DND-41 (cell line): ENCODE data around the gene HPGDS.
"Not testable (repeated sequence)": the region's sequence is repeated elsewhere in the genome, so short reads cannot be mapped to it uniquely, and the experiment has no call there.

ENCODE experiments used
- ATAC-seq: fragments of 200-7000 bp; cut with Tn5 transposase; 3 replicates; pipeline ENCODE4 v1.9.1; 2021; ENCODE audit warnings: low read depth; ENCODE audit not compliant: insufficient read depth
- DNase-seq: peaks from one replicate; pipeline ENCODE4 v3.0.0-alpha.2; 2020
- H2AFZ ChIP-seq: 2 replicates; pipeline ENCODE4 v1.6.0; 2012; ENCODE audit warnings: low read depth, low read length
- H3K27ac ChIP-seq: 2 replicates; pipeline ENCODE4 v1.5.1; 2012; ENCODE audit warnings: low read length, inconsistent platforms
- H3K27me3 ChIP-seq: fragments of 200-600 bp; sonication (generic); 2 replicates; pipeline ENCODE4 v1.6.0; 2012; ENCODE audit warnings: low read length, mild to moderate bottlenecking, inconsistent platforms; ENCODE audit not compliant: insufficient read depth, poor library complexity
- H3K36me3 ChIP-seq: 2 replicates; pipeline ENCODE4 v1.5.1; 2012; ENCODE audit warnings: low read length, inconsistent platforms; ENCODE audit not compliant: insufficient read depth
- H3K4me1 ChIP-seq: 2 replicates; pipeline ENCODE4 v1.5.1; 2012; ENCODE audit warnings: mild to moderate bottlenecking, low read length; ENCODE audit not compliant: insufficient read depth
- H3K4me2 ChIP-seq: 2 replicates; pipeline ENCODE4 v1.6.0; 2012; ENCODE audit warnings: mild to moderate bottlenecking, moderate library complexity, low read length, inconsistent platforms; ENCODE audit not compliant: insufficient read depth
- H3K4me3 ChIP-seq, 2 experiments: fragments of 200-600 bp in 1 of 2; shearing (Covaris generic) in 1 of 2; 2 replicates each; pipeline ENCODE4 v1.5.1; 2012 to 2016; ENCODE audit warnings: inconsistent platforms in 2 of 2, low read length in 2 of 2, mild to moderate bottlenecking in 2 of 2, low read depth in 1 of 2, moderate library complexity in 1 of 2
- H3K79me2 ChIP-seq: 2 replicates; pipeline ENCODE4 v1.6.0; 2012; ENCODE audit warnings: low read length, inconsistent platforms; ENCODE audit not compliant: insufficient read depth
- H3K9ac ChIP-seq: 2 replicates; pipeline ENCODE4 v1.6.0; 2012; ENCODE audit warnings: low read depth, mild to moderate bottlenecking, inconsistent platforms, low read length, moderate library complexity
- H3K9me3 ChIP-seq: 2 replicates; pipeline ENCODE4 v1.5.1; 2012; ENCODE audit warnings: low read length, moderate library complexity, mild to moderate bottlenecking, inconsistent platforms; ENCODE audit not compliant: insufficient read depth, severe bottlenecking
- H4K20me1 ChIP-seq: 2 replicates; pipeline ENCODE4 v1.6.0; 2012; ENCODE audit warnings: low read length; ENCODE audit not compliant: insufficient read depth
- CTCF ChIP-seq: IDR thresholded peaks from 2 replicates; pipeline ENCODE4 v1.5.1; 2012; ENCODE audit warnings: borderline replicate concordance, low read length, moderate library complexity, mild to moderate bottlenecking; ENCODE audit not compliant: poor library complexity, severe bottlenecking; ENCODE audit errors: extremely low read depth
- EZH2 ChIP-seq: IDR thresholded peaks from 3 replicates; pipeline ENCODE4 v1.6.1; 2012; ENCODE audit warnings: borderline replicate concordance, low read depth, mild to moderate bottlenecking, moderate library complexity, low read length, inconsistent platforms; ENCODE audit not compliant: severe bottlenecking

HPGDS gene

GRCh38 chr4:94332983-94333590, 9.5 kb downstream of the HPGDS start:
- Histone ChIP-seq H3K4me1 (no peaks in the 10 kb centered on the region), H3K4me2 (no peak overlapping the region), H3K4me3 (no peak overlapping the region), H3K79me2 (no peaks in the 10 kb centered on the region), H3K27ac (no peak overlapping the region), H4K20me1 (no peaks in the 10 kb centered on the region), H3K9ac (no peak overlapping the region), H3K36me3 (no peaks in the 10 kb centered on the region), H3K27me3 (no peaks in the 10 kb centered on the region), H2AFZ (no peak overlapping the region), H3K9me3 (no peaks in the 10 kb centered on the region)
- no peak for ATAC-seq
- DNase-seq = no peak
- no peak for TF ChIP-seq EZH2
- peak; percentile 24 for TF ChIP-seq CTCF

DNA sequence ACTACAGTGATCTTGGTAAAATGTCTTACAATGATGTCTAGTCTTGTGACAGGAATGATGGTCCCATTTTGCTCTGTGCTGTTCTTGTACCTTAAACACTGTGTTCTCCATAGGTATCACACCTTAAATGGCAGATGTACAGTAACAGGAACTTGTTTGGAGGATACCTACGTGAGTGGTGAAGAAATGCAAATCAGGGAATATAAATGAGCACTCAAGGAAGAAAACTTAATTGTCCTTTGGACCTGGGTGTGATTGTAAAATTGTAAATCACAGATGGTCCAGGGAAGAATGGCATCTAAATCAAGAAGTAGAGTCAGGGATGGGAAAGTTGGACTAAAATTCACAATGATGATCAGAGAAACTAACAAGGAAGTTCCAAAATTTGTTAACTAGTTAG, 12.7 kb downstream of the HPGDS start:
- no peak overlapping the region for H3K4me2 ChIP-seq
- no peak overlapping the region for H3K4me3 ChIP-seq
- no peak overlapping the region for H2AFZ ChIP-seq
- no peak overlapping the region for H3K27ac ChIP-seq
- H3K4me1 ChIP-seq = no peaks in the 10 kb centered on the region
- H3K27me3 ChIP-seq = no peaks in the 10 kb centered on the region
- H3K9ac ChIP-seq = no peak overlapping the region
- no peaks in the 10 kb centered on the region for H3K36me3 ChIP-seq
- H4K20me1 ChIP-seq = no peaks in the 10 kb centered on the region
- TF ChIP-seq EZH2 (no peak), CTCF (no peak)
- H3K9me3 ChIP-seq = peaks cover 23% of the 10 kb centered on the region
- no peaks in the 10 kb centered on the region for H3K79me2 ChIP-seq
- DNase-seq (no peak), ATAC-seq (no peak)

- no peak for ATAC-seq
- H3K36me3 ChIP-seq = no peaks in the 10 kb centered on the region
Measured at GRCh38 chr4:94325835-94326234, 16.8 kb downstream of the HPGDS start.

DNA sequence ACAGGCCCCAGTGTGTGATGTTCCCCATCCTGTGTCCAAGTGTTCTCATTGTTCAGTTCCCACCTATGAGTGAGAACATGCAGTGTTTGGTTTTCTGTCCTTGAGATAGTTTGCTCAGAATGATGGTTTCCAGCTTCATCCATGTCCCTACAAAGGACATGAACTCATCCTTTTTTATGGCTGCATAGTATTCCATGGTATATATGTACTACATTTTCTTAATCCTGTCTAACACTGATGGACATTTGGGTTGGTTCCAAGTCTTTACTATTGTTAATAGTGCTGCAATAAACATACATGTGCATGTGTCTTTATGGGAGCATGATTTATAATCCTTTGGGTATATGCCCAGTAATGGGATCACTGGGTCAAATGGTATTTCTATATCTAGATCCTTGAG, 22.7 kb downstream of the HPGDS start:
- H3K36me3 ChIP-seq, DNase-seq, H2AFZ ChIP-seq, H4K20me1 ChIP-seq, H3K4me1 ChIP-seq, H3K27ac ChIP-seq, H3K79me2 ChIP-seq, H3K27me3 ChIP-seq, H3K4me3 ChIP-seq, H3K4me2 ChIP-seq, H3K9ac ChIP-seq, H3K9me3 ChIP-seq, ATAC-seq: not testable (repeated sequence)

More at GRCh38 chr4:94325835-94326234, 16.8 kb downstream of the HPGDS start:
- no peak overlapping the region for H3K4me3 ChIP-seq
- TF ChIP-seq EZH2 = no peak
- TF ChIP-seq CTCF = no peak
- no peaks in the 10 kb centered on the region for H3K27me3 ChIP-seq
- H3K4me1 ChIP-seq = no peaks in the 10 kb centered on the region
- H3K79me2 ChIP-seq = no peaks in the 10 kb centered on the region
- H3K27ac ChIP-seq = no peak overlapping the region
- DNase-seq = no peak
- H3K9ac ChIP-seq = no peak overlapping the region
- H3K4me2 ChIP-seq = no peak overlapping the region
- H2AFZ ChIP-seq = no peak overlapping the region
- no peaks in the 10 kb centered on the region for H4K20me1 ChIP-seq
- H3K9me3 ChIP-seq = peaks cover 23% of the 10 kb centered on the region
